ENCODE measurements around the gene ZMIZ1. TPM values are rescaled to one million over a fixed set of nuclear protein-coding genes. Genes with fewer than 3 reads are reported as not detected.

Gene ZMIZ1
- polyA plus RNA-seq, 3 donors: 3.3 to 64.6 (median 8.9) TPM

DNA sequence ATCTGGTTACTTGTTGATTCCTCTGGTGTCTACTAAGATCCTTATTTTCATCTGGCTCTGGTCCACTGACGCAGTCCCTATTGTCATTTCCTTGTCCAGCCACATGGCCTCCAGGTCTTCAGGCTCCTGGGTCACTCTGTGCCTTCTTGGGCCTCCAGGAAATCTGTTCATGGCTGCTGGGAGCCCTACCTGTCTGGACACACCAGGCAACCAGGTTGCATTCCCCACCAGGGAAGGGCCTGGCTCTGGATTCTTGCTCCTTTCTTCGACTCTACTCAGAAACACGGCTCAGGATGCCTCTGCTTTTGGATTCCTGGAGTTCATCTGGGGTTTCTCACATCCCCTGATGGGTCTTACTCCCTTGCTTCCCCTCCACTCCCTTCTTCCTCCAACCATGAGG, 270.5 kb downstream of the ZMIZ1 start:
- intact Hi-C loops (cut with micrococcal nuclease): no loop called here
- H3K36me3 Mint-ChIP-seq: peaks cover 0 to 3% of the 10 kb centered on the region in 2 donors

DNA sequence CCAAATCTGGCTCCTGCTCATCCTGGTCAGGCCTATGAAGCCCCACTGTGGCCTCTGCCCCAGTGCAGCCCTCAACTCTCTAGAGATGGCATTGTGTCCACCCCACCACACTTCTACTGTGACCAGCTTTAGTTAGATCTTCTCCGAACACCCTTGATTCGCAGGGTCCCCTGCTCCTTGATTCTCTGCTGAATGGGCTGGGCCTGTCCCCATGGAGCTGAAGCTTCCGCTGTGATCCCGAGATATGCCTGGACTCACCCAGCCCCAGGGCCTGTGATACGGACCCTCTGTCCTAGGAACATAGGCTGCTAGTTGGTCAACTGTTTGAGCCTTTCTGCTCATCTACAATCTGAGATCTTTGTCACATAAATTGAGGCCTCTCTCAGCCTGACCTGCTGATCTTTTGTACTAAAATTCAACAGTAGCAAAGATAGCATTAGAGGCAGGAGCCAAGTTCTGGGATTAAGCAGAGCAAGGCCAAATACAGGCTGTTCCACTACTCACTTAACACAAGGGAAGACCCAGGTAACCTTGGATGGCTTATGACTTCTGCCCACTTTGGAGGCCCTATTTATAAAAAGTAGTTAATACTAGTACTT, 272.0 kb downstream of the ZMIZ1 start:
- Histone ChIP-seq H3K4me1 (ENCODE audit: control insufficient read depth in 1 of 2, insufficient read depth in 2 of 2, low read length in 2 of 2) (peaks cover 14 to 21% of the 10 kb centered on the region in 2 donors), H3K4me2 (replicated peaks; ENCODE audit: extremely low read depth, low read length, poor library complexity, severe bottlenecking) (no peak overlapping the region), H3K9ac (ENCODE audit: insufficient read depth, low read length, poor library complexity, severe bottlenecking) (no peak overlapping the region), H3K36me3 (replicated peaks in 1 of 2; ENCODE audit: control insufficient read depth in 1 of 2, insufficient read depth in 2 of 2, low read length in 2 of 2) (no peaks in the 10 kb centered on the region), H3K9me3 (replicated peaks in 1 of 2; ENCODE audit: control insufficient read depth in 1 of 2, insufficient read depth in 1 of 2, low read length in 2 of 2) (no peaks in the 10 kb centered on the region), H3K79me2 (ENCODE audit: insufficient read depth, low read length) (no peaks in the 10 kb centered on the region), H4K20me1 (ENCODE audit: insufficient read depth, low read length) (no peaks in the 10 kb centered on the region), H3K27ac (ENCODE audit: low read depth in 1 of 2, low read length in 2 of 2) (no peak overlapping the region), H3K4me3 (replicated peaks in 1 of 3; ENCODE audit: low read depth in 2 of 3, low read length in 3 of 3) (no peak overlapping the region), H3K27me3 (ENCODE audit: control insufficient read depth in 2 of 2, insufficient read depth in 2 of 2, low read length in 2 of 2) (no peaks in the 10 kb centered on the region), H2AFZ (ENCODE audit: insufficient read depth, low read depth, low read length, poor library complexity, severe bottlenecking) (no peak overlapping the region)
- Mint-ChIP-seq H3K4me3 (no peak overlapping the region), H3K4me1 (peaks cover 21% of the 10 kb centered on the region), H3K36me3 (peaks cover 0 to 3% of the 10 kb centered on the region in 2 donors), H3K27me3 (ENCODE audit: low read depth in 3 of 3) (peaks cover 4 to 6% (median 4%) of the 10 kb centered on the region in 3 donors), H3K9me3 (peaks cover 0 to 3% (median 0%) of the 10 kb centered on the region in 7 donors), H3K27ac (peak overlapping the region in 2 of 7 donors; percentile 7 to 66)
- intact Hi-C loops (cut with micrococcal nuclease): no loop called here
- TF ChIP-seq, protein P1, sequence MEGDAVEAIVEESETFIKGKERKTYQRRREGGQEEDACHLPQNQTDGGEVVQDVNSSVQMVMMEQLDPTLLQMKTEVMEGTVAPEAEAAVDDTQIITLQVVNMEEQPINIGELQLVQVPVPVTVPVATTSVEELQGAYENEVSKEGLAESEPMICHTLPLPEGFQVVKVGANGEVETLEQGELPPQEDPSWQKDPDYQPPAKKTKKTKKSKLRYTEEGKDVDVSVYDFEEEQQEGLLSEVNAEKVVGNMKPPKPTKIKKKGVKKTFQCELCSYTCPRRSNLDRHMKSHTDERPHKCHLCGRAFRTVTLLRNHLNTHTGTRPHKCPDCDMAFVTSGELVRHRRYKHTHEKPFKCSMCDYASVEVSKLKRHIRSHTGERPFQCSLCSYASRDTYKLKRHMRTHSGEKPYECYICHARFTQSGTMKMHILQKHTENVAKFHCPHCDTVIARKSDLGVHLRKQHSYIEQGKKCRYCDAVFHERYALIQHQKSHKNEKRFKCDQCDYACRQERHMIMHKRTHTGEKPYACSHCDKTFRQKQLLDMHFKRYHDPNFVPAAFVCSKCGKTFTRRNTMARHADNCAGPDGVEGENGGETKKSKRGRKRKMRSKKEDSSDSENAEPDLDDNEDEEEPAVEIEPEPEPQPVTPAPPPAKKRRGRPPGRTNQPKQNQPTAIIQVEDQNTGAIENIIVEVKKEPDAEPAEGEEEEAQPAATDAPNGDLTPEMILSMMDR (IDR thresholded peaks at IDR 0.05): no peak
- DNase-seq: no peak
- 97% methylated on average over 5 of the region's 5 CpGs for WGBS (ENCODE audit: insufficient coverage)

More for the DNA sequence above, 270.5 kb downstream of the ZMIZ1 start:
- no peak overlapping the region for H3K9ac ChIP-seq (ENCODE audit: insufficient read depth, low read length, poor library complexity, severe bottlenecking)
- H3K4me3 ChIP-seq (replicated peaks in 1 of 3; ENCODE audit: low read depth in 2 of 3, low read length in 3 of 3): no peak overlapping the region
- H3K4me2 ChIP-seq (replicated peaks; ENCODE audit: extremely low read depth, low read length, poor library complexity, severe bottlenecking): no peak overlapping the region
- no peaks in the 10 kb centered on the region for H3K27me3 ChIP-seq (ENCODE audit: control insufficient read depth in 2 of 2, insufficient read depth in 2 of 2, low read length in 2 of 2)
- no peaks in the 10 kb centered on the region for H3K36me3 ChIP-seq (replicated peaks in 1 of 2; ENCODE audit: control insufficient read depth in 1 of 2, insufficient read depth in 2 of 2, low read length in 2 of 2)
- H2AFZ ChIP-seq (ENCODE audit: insufficient read depth, low read depth, low read length, poor library complexity, severe bottlenecking): no peak overlapping the region
- Mint-ChIP-seq H3K4me3 (no peak overlapping the region), H3K27me3 (ENCODE audit: low read depth in 3 of 3) (peaks cover 5 to 7% (median 5%) of the 10 kb centered on the region in 3 donors), H3K27ac (peak overlapping the region in 1 of 7 donors; percentile 37), H3K4me1 (peaks cover 7% of the 10 kb centered on the region), H3K9me3 (peaks cover 0 to 3% (median 0%) of the 10 kb centered on the region in 7 donors)
- peaks cover 0 to 6% of the 10 kb centered on the region in 2 donors for H3K4me1 ChIP-seq (ENCODE audit: control insufficient read depth in 1 of 2, insufficient read depth in 2 of 2, low read length in 2 of 2)
- H3K27ac ChIP-seq (ENCODE audit: low read depth in 1 of 2, low read length in 2 of 2): no peak overlapping the region
- H3K9me3 ChIP-seq (replicated peaks in 1 of 2; ENCODE audit: control insufficient read depth in 1 of 2, insufficient read depth in 1 of 2, low read length in 2 of 2): no peaks in the 10 kb centered on the region
- H4K20me1 ChIP-seq (ENCODE audit: insufficient read depth, low read length): no peaks in the 10 kb centered on the region
- TF ChIP-seq, protein P1 (IDR thresholded peaks at IDR 0.05): no peak
- H3K79me2 ChIP-seq (ENCODE audit: insufficient read depth, low read length): no peaks in the 10 kb centered on the region
- DNase-seq: no peak
- 89% methylated on average over 1 of the region's 3 CpGs for WGBS (ENCODE audit: insufficient coverage)
